ENCODE data around the gene SMC6.

GRCh38 chr2:17664534-17664933 is 89.1 kb downstream of the SMC6 start:
- TF ChIP-seq CTCF (IDR thresholded peaks at IDR 0.05) (no peak), POLR2A (IDR thresholded peaks at IDR 0.05) (no peak), POLR2AphosphoS5 (IDR thresholded peaks at IDR 0.05) (no peak)

Data from breast epithelium (tissue), 3 donors.